KG1 (cell line): ENCODE measurements around the gene KCNMB3.
"Not testable (repeated sequence)": the region's sequence is repeated elsewhere in the genome, so short reads cannot be mapped to it uniquely, and the experiment has no call there.

Experiments
- DNase-seq: peaks from one replicate; lab custom pipeline; 2025; lab: John Stamatoyannopoulos, UW

Gene KCNMB3

DNA sequence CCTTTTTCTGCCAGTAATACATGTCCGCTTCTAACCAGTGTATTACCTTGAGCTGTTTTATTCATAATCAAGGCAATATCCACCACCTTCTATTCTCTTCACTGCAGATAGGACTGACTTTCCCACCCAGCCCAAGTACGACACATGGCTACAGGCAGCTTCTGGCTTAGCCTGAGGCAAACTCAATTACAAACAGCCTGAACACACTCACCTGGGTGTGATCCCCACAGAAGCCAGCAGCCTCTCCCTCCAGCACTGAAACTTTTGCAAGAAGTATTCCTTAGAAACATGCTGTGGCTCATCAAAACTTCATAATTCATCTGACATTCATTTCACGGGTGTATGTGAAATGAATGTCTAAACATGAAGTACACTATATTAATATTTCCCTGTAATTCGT, 13.5 kb upstream of the KCNMB3 start:
- DNase-seq, result no peak

DNA sequence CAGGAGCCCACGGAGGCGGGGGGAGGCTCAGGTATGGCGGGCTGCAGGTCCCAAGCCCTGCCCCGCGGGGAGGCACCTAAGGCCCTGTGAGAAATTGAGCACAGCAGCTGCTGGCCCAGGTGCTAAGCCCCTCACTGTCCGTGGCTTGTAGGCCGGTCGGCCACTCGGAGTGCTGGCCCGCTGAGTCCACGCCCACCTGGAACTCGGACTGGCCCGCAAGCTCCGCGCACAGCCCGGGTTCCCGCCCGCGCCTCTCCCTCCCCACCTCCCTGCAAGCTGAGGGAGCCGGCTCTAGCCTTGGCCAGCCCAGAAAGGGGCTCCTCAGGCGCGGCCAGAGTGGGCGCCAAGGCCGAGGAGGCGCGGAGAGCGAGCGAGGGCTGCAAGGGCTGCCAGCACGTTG, 12.2 kb upstream of the KCNMB3 start:
- DNase-seq, result no peak

DNA sequence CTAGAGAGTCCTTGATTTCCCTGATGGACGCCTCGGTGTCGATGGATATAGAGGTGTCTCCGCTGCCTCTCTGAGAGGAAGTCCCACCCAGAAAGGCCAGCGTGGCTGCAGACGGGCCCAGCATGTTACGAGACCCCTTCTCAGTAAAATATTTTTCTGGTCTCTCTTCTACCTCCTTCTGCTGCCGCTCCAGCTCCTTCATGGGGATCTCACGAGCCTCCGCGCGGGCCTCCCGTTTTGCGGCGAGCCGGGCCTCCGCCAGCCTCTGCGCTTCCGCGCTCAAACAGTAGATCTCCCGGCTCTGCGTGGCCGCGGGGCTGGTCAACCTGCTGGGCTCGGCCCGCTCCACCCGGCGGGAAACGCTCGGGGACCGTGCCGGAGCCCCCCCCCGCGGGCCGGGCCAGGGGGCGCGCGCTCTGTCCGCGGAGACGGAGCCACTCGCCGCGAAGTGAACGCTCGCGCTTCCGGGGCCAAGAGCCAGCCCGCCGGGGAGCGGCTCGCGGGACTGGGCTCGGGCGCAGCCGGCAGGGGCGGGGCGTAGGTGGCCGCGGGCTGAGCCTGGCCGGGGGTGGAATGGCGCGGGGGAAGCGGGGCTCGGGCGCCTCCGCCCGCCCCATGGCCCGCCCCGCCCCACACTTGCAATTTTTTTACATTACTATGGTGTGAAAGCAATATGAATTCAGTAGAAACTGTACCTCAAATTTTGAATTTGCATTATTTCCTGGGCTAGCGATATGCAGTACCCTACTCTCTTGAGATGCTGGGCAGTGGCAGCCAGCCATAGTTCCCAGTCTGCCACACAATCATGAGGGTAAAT, 10.2 kb upstream of the KCNMB3 start:
- DNase-seq, result no peak

DNA sequence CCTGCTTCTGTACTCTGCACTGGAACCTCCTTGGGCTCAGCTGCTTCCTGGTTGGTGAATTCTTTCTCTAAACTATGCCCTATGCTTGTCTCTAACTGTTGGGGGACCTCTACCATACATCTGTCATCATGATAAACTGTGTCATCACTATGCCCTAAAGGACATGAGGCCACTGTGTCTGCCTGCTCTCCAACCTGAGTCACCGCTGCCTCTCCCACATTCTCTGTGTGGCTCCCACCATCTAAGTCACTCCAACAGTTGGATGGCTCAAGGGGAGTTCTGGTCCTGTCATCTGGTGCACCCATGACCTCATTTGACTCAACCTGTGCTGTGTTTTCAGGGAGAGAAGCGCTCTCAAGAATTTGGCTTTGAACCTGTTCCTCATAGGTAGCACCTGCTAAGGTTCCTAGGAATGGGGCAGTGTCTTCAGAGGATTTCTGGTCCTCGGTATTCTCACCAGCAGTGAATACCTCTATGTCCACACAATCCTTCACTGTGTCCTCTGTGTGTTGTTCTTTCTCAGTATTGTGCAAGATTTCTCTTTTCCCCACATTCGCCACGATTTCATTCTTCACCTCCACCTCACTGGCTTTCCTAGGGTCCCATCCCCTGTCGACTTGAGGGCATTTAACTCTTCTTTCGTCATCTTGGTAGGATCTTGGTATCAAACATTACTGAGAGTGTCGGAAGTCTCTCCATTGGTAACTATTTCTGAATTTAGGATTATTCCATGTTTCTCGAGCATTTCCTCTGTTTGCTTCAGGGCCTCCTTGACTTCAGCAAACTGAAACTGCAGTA, 9.2 kb upstream of the KCNMB3 start:
- DNase-seq, result not testable (repeated sequence)

DNA sequence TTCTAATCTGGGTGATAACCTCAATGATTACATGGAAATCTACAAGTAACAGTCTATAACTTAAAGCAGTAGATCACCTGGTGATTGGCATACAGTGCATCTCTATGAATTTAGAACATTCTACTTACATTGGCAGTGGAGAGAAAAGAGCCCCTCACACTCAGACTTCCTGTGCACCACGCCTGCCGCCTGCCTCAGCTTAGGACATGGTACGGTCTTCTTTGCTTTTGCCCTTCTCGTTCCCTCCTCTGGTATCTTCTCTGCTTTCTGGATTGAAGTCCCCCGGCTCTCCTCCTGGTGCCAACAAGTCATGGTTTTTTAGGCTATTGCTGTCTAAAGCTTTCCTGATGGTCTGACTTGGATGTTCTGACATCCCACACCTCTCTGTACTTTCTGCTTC, 7.9 kb upstream of the KCNMB3 start:
- DNase-seq, result no peak

DNA sequence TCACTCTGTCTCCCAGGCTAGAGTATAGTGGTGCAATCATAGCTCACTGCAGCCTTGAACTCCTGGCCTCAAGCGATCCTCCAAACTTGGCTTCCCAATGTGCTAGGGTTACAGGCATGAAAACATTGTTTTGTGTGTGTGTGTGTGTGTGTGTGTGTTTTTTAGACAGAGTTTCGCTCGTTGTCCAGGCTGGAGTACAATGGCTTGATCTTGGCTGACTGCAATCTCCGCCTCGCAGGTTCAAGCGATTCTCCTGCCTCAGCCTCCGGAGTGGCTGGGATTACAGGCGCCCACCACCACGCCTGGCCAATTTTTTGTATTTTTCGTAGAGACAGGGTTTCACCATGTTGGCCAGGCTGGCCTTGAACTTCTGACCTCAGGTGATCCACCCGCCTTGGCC, 6.8 kb upstream of the KCNMB3 start:
- DNase-seq, result not testable (repeated sequence)

DNA sequence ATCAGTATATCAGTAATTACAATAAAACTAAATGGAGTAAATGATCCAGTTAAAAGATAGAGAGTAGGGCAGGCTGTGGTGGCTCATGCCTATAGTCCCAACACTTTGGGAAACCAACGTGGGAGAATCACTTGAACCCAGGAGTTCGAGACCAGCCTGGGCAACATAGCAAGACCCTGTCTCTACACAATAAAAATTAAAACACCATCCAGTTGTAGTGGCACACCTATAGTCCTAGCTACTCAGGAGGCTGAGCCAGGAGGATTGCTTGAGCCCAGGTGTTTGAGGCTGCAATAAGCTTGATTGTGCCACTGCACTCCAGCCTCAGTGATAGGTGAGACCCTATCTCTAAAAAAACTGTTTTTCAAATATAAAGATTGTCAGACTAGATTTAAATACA, 5.9 kb upstream of the KCNMB3 start:
- DNase-seq, result no peak

DNA sequence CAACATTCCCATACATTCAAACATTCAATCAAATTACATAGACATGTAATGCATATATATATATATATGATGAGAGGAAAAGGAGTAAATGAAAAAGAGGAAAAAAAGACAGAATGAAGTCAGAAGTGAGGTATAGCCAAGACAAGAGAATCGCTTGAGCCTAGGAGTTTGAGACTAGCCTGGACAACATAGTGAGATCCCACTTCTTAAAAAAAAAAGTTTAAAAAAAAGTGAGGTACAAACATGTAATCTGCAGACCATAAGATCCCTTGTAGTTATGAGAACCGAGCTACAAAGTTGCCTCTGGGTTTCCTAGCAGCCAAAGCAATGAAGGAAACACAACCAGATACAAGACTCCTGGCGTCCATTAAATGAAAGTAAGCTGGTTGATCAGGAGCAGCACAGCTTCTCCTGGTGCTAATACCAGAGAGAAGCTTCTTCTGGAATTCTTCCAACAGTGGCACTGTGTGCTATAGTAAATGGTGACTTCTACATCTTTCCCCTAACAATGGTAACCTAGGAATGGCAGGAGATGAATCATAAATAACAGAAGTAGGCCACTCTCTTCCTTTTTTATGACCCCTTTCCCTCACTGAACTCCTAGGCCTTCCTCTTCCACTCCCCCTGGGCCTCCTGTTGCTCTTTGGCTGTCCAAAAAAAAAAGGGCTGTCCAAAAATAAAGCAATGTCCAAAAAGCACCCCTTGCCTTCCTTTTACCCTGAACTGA, 3.5 kb downstream of the KCNMB3 start:
- no peak for DNase-seq

DNA sequence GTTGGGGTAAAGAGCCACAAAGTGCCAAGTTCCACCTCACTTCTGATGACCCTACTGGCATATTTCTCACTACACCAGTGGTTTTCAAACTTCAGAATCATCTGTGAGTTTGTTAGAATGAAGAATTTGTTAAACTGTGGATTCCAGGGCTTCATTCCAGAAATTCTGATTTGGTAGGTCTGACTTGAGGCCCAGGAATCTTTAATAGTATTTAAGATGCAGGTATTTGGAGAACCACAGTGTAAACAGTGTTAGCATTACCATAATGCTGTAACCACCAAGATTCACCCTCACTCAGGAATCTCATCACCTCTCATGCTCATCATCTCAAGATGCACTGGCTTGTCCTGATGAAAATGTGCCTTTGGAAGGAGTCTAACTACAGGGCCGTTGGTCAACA, 6.0 kb downstream of the KCNMB3 start:
- DNase-seq, result no peak

DNA sequence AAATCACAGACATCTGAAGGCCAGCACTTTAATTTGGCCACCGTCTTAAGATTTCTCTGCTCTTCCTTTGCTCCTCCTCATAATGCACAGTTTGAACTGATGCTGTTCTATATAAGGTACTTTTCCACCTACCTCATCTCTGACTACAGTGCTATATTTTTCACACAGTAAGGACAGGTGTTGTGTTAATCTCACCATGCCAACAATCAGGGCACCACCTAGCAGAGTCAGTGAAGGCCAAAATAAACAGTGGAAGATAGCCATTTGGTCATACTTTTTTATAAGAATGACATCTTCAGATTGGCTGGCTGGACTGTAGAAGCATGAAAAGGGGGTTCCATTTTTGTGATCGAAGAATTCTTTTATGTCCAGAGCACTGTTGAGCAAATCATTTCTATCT, 8.1 kb downstream of the KCNMB3 start:
- not testable (repeated sequence) for DNase-seq

DNA sequence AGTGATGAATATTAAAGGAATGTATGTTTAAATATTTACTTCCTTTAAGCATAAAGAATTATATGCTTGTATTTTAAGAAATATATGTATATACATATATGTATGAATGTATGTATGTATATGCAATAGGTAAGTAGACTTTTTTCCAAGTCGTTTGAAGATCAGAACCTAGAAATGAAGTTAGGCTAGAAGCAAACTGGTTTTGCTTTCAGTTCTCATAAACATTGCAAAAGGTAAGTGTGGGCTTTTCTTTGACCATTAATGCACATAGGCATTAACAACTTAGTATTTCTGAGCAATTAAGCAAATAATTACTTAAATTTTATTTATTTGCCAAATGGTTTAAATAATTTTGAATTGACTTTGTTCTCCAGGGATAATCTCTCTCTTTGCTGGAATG, 10.6 kb downstream of the KCNMB3 start:
- not testable (repeated sequence) for DNase-seq

DNA sequence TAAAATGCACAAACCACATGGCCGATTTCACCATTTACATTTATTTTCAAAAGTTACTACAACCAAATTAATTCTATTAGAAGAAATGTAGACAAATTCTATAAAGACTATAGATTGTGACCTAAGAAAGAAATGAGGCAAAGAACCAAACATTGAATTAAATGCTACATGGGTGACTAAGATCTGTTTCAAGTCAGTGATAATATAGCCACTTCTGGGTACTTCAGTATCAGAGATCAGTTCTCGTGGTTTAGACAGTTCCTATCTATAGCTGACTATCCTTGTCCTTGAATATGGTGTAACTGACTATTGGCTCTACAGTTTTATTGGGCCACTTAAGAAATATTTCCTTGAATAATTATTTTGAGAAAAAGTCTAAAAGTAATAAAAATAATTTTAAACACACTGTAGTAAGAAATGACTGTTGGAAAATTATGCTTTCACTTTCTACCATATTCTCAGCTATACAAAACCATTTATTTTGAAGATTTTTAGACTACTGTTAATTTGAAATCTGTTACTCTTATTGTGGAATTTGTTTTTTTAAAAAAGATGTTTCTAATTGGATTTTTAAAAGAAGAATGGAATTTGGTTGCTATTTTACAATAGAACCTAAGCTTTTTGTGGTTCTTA, 14.1 kb downstream of the KCNMB3 start:
- no peak for DNase-seq

DNA sequence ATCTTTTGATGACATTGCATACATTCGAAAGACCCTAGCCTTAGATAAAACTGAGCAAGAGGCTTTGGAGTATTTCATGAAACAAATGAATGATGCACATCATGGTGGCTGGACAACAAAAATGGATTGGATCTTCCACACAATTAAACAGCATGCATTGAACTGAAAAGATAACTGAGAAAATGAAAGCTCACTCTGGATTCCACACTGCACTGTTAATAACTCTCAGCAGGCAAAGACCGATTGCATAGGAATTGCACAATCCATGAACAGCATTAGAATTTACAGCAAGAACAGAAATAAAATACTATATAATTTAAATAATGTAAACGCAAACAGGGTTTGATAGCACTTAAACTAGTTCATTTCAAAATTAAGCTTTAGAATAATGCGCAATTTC, 16.7 kb downstream of the KCNMB3 start:
- no peak for DNase-seq

DNA sequence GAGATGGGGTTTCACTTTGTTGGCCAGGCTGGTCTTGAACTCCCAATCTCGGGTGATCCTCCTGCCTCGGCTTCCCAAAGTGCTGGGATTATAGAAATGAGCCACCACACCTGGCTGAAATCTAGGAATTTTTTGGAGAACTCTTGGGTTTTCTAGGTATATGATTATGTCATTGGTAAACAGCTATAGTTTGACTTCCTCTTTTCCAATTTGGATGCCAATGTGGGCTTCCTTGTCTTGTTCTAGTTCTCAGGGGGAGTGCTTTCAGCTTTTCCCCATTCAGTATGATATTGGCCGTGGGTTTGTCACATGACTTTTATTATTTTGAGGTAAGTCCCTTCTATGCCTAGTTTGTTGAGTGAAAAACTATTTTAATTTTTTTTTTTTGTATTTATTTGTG, 17.9 kb downstream of the KCNMB3 start:
- no peak for DNase-seq

DNA sequence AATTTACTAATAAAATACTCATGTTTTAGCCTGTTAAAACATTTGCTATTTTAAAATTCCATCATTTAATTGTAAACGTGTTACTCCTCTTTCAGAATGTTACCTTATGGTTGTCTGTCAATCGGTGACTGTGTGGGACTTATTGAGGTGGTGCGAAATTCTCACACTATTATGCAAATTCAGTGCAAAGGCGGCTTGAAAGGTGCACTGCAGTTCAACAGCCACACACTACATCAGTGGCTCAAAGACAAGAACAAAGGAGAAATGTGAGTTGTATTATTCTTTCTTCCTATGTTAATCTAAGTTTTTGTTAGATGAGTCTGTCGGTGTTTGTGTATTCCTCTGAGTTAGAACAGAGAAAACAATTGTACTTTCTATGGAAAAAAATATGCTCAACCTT, 21.7 kb downstream of the KCNMB3 start:
- no peak for DNase-seq

DNA sequence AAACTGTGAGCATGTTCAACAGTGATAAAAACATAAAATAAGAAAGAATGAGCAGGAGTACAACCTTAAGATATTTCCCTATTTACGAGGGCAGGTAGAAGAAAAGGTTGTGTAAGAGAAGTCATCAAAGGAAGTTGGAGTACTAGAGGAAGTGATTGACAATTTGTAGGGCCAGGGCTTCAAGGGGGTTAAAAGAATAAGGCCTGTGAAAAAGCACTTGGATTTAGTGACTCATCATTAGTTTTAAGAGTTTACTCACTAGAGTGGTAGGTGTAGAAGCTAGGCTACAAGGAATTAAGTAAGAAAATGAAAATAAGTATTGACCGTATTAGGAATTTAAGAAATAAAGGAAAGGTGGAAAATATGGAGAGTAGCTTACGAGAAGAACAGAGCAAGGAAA, 23.6 kb downstream of the KCNMB3 start:
- DNase-seq, result no peak

DNA sequence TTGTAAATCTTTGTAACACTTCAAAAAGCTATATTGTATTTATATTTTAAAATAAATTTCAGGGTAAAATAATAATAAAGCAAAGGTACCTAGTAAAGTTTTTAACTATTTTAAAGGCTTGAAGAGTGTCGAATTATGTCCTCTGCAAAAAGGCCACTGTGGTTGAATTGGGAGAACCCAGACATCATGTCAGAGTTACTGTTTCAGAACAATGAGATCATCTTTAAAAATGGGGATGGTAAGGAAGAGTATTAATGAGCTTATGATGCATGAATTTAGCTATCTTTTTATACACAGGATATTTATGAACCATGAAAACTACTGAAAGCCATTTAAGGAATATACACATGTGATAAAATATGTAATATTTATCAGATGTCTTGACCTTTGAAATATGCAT, 26.3 kb downstream of the KCNMB3 start:
- no peak for DNase-seq

DNA sequence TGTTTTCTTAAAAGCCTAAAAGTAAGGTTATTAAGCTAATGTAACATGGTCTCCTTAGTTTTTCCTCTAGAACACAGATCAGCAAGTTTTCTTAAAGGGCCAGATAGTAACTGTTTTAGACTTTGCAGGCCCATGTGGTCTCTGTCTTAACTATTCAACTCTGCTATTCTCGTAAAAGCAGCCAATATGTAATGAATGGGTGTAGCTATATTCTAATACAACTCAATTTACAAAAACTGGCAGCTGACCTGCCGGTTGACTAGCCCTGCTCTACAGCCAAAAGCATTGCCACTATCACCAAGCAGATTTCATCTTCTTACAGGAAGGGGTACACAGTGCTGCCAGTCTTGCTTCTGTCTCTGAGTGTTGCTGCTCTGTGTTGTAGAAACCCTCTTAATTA, 27.4 kb downstream of the KCNMB3 start:
- DNase-seq, result no peak

DNA sequence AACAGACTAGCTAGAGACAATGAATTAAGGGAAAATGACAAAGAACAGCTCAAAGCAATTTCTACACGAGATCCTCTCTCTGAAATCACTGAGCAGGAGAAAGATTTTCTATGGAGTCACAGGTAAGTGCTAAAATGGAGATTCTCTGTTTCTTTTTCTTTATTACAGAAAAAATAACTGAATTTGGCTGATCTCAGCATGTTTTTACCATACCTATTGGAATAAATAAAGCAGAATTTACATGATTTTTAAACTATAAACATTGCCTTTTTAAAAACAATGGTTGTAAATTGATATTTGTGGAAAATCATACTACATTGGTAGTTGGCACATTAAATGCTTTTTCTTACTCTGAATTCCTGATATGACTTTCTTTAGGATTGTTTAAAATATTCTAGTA, 32.7 kb downstream of the KCNMB3 start:
- DNase-seq, result not testable (repeated sequence)

DNA sequence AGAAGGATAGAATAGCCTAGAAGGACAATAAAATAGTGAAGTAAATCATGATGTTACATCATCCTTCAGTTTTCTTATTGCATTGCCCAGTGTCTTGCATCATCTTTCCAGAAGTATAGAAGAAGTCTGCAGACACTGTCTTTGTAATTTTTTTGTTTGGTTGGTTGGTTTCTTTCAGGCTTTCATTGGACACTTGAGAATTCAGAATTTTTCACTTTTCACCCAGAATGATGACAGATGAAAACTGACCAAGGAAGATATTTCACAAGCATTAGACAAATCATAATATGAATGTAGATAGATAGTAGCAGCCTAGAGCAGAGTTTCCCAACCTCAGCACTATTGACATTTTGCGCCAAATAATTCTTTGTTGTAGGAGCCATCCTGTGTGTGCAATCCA, 35.4 kb downstream of the KCNMB3 start:
- DNase-seq, result not testable (repeated sequence)

DNA sequence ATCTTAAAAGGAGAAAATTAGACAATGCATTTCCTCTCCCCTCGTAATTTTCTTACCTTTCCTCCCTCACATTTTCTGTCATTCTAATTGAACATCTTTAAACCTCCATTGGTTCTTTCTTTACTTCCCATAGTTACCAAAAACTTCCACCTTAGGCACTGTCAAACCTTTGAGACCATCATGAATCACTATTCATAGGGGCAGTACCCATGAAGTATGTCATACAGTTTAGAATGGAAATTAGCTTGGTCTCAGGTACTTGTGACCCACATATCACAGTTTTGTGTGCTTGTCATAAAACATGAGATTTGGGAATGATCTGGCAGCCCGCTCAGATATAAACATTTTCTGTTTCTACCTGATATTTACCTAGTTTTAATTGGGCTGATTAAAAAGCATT, 50.1 kb downstream of the KCNMB3 start:
- DNase-seq, result no peak

DNA sequence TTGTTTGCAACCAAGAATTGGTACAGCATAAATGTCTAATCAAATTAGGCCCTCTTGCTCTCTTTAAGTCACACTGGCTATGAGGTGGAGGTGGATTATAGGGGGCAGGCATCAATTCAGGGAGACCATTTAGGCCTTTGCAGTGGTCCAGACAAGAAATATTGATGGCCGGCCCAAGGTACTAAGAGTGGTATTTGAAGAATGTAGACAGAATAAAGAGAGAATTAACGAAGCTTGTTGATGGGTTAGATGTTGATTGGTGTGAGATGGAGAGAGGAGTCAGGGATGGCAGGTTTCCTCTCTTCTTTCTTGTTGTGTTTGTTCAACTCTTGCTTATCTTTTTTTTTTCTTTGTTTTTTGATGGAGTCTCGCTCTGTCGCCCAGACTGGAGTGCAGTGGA, 54.2 kb downstream of the KCNMB3 start:
- DNase-seq, result no peak
